Measurements from ENCODE around the gene HSD17B12.

Gene HSD17B12

GRCh38 chr11:43812471-43812870 lies 131.9 kb downstream of the HSD17B12 start:
- no peak for DNase-seq

GRCh38 chr11:43818220-43818619 lies 137.7 kb downstream of the HSD17B12 start:
- no peak for DNase-seq

- no peak for DNase-seq
Measured at GRCh38 chr11:43819926-43820325, 139.4 kb downstream of the HSD17B12 start.

- no peak for DNase-seq
Measured at GRCh38 chr11:43823316-43823715, 142.8 kb downstream of the HSD17B12 start.

- no peak for DNase-seq
Measured at GRCh38 chr11:43823851-43824250, 143.3 kb downstream of the HSD17B12 start.

GRCh38 chr11:43825217-43825816 lies 144.8 kb downstream of the HSD17B12 start:
- peak; percentile 27 for DNase-seq

- no peak for DNase-seq
Measured at GRCh38 chr11:43830928-43831440, 150.4 kb downstream of the HSD17B12 start.

GRCh38 chr11:43832536-43832935 lies 152.0 kb downstream of the HSD17B12 start:
- no peak for DNase-seq

GRCh38 chr11:43833657-43834073 lies 153.1 kb downstream of the HSD17B12 start:
- no peak for DNase-seq

- no peak for DNase-seq
Measured at GRCh38 chr11:43834286-43834685, 153.7 kb downstream of the HSD17B12 start.

- no peak for DNase-seq
Measured at GRCh38 chr11:43835104-43835503, 154.6 kb downstream of the HSD17B12 start.

GRCh38 chr11:43837879-43838278 lies 157.3 kb downstream of the HSD17B12 start:
- DNase-seq = no peak

GRCh38 chr11:43842021-43842420 lies 161.5 kb downstream of the HSD17B12 start:
- DNase-seq = no peak

- no peak for DNase-seq
Measured at GRCh38 chr11:43845816-43846215, 165.3 kb downstream of the HSD17B12 start.

- peak; percentile 25 for DNase-seq
Measured at GRCh38 chr11:43852057-43852636, 171.6 kb downstream of the HSD17B12 start.

GRCh38 chr11:43853781-43854180 lies 173.2 kb downstream of the HSD17B12 start:
- DNase-seq = no peak

- no peak for DNase-seq
Measured at GRCh38 chr11:43856993-43857392, 176.5 kb downstream of the HSD17B12 start.

- DNase-seq = no peak
Measured at GRCh38 chr11:43861141-43861540, 180.6 kb downstream of the HSD17B12 start.

GRCh38 chr11:43866520-43866919 lies 186.0 kb downstream of the HSD17B12 start:
- DNase-seq = no peak

- no peak for DNase-seq
Measured at GRCh38 chr11:43866969-43867368, 186.4 kb downstream of the HSD17B12 start.

- peak; percentile 26 for DNase-seq
Measured at GRCh38 chr11:43868852-43869567, 188.5 kb downstream of the HSD17B12 start.

- no peak for DNase-seq
Measured at GRCh38 chr11:43871051-43871450, 190.5 kb downstream of the HSD17B12 start.

GRCh38 chr11:43872995-43873394 lies 192.5 kb downstream of the HSD17B12 start:
- no peak for DNase-seq

- no peak for DNase-seq
Measured at GRCh38 chr11:43874078-43874477, 193.5 kb downstream of the HSD17B12 start.
